Testis (tissue), 2 donors: ENCODE results near the gene LKAAEAR1.

Source experiments
- POLR2A ChIP-seq: fragments of 450-650 bp; IDR thresholded peaks from one replicate; pipeline ENCODE4 v1.6.1; 2017; ENCODE audit warnings: antibody characterized with exemption, mild to moderate bottlenecking, moderate library complexity
- TF ChIP-seq, protein P1 (sequence below), 3 experiments: fragments of 450-650 bp in 2 of 3; fragments of 200-600 bp in 1 of 3; sonication (generic) in 1 of 3; IDR thresholded peaks; one replicate each; pipeline ENCODE4 v1.5.1; 2016 to 2019; ENCODE audit warnings: antibody characterized with exemption in 3 of 3, mild to moderate bottlenecking in 2 of 3, moderate library complexity in 1 of 3

DNA sequence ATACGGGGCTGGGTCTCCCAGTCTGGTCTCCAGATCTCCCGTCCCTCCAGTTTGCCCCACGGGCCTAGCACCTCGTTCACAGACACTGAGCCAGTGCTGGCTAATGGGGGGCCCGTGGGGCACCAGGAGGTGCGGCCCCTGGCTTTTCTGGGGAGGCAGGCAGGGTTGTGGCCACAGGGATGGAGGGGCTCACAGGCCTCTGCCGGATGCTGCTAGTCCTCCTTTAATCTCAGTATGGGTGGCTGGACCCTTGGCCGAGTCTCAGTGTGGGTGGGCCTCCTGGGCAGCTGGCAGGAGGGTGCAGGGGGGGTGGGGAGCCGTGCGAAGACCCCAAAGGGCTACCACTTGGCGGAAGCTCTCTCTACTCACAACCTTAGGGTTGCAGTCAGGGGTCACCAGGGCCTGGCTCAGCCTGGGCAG, 33.2 kb downstream of the LKAAEAR1 start:
- no peak for TF ChIP-seq POLR2A
- TF ChIP-seq, protein P1, sequence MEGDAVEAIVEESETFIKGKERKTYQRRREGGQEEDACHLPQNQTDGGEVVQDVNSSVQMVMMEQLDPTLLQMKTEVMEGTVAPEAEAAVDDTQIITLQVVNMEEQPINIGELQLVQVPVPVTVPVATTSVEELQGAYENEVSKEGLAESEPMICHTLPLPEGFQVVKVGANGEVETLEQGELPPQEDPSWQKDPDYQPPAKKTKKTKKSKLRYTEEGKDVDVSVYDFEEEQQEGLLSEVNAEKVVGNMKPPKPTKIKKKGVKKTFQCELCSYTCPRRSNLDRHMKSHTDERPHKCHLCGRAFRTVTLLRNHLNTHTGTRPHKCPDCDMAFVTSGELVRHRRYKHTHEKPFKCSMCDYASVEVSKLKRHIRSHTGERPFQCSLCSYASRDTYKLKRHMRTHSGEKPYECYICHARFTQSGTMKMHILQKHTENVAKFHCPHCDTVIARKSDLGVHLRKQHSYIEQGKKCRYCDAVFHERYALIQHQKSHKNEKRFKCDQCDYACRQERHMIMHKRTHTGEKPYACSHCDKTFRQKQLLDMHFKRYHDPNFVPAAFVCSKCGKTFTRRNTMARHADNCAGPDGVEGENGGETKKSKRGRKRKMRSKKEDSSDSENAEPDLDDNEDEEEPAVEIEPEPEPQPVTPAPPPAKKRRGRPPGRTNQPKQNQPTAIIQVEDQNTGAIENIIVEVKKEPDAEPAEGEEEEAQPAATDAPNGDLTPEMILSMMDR (IDR thresholded peaks at IDR 0.05), result no peak
